HepG2 (cell line): ENCODE measurements around the gene CLDN9. TPM values are rescaled to one million over a fixed set of nuclear protein-coding genes. Genes with fewer than 3 reads are reported as not detected.

Experiments
- ATF7-NPFF ChIP-seq: sonication (generic); formaldehyde crosslinking; IDR thresholded peaks from 2 replicates; pipeline ENCODE4 v1.8.1; 2023; ENCODE audit warnings: mild to moderate bottlenecking, low read depth, missing genetic modification reagents, moderate library complexity
- CERS6 ChIP-seq: sonication (generic); formaldehyde crosslinking; IDR thresholded peaks from 2 replicates; pipeline ENCODE4 v1.5.0; 2020; ENCODE audit warnings: missing genetic modification reagents
- FOXO4 ChIP-seq: sonication (generic); formaldehyde crosslinking; conservative IDR thresholded peaks from 2 replicates; pipeline ENCODE4 v1.8.1; 2023; ENCODE audit warnings: missing genetic modification reagents
- KDM5A ChIP-seq: fragments of 200-600 bp; sonication (generic); IDR thresholded peaks from 2 replicates; pipeline ENCODE4 v1.7.0; 2018; ENCODE audit warnings: antibody characterized with exemption, mild to moderate bottlenecking, low read length, borderline replicate concordance
- NFKB2 ChIP-seq: sonication (generic); formaldehyde crosslinking; IDR thresholded peaks from 2 replicates; pipeline ENCODE4 v1.4.0; 2020; ENCODE audit warnings: missing genetic modification reagents, borderline replicate concordance
- STAG1 ChIP-seq: sonication (generic); formaldehyde crosslinking; IDR thresholded peaks from 2 replicates; pipeline ENCODE4 v1.4.0; 2020; ENCODE audit warnings: missing genetic modification reagents
- ZNF142 ChIP-seq: sonication (generic); formaldehyde crosslinking; IDR thresholded peaks from 2 replicates; pipeline ENCODE4 v1.4.0; 2020; ENCODE audit warnings: missing genetic modification reagents
- ZNF335 ChIP-seq: sonication (generic); formaldehyde crosslinking; IDR thresholded peaks from 2 replicates; pipeline ENCODE4 v1.4.0; 2020; ENCODE audit warnings: missing genetic modification reagents
- ZNF784 ChIP-seq: sonication (generic); formaldehyde crosslinking; IDR thresholded peaks from 2 replicates; pipeline ENCODE4 v1.5.1; 2020; ENCODE audit warnings: missing genetic modification reagents, mild to moderate bottlenecking, borderline replicate concordance
- polyA plus RNA-seq, 8 experiments: library from polyadenylated mRNA; depleted of rRNA in 3 of 8; stranded (reverse) in 7 of 8; unstranded in 1 of 8; fragments of >200 nt; fragmentation: Illumina TruSeq in 4 of 8; extraction: Trizol in 4 of 8; gene quantifications; 2 replicates each; pipeline versions ENCODE4 v1.2.1 to v1.2.3, GENCODE V29; 2011 to 2016; ENCODE audit warnings: low read depth in 4 of 8, missing spikeins in 1 of 8, mixed read lengths in 1 of 8; ENCODE audit not compliant: insufficient read depth in 1 of 8
- total RNA-seq, 5 experiments: library from RNA; depleted of rRNA; stranded (reverse); fragments of >200 nt; fragmentation: Illumina TruSeq; extraction: Trizol; gene quantifications; 2 replicates each; pipeline ENCODE4 v1.2.3, GENCODE V29; 2016; ENCODE audit warnings: low read depth in 1 of 5
- TF ChIP-seq, protein P1 (sequence below): sonication (generic); formaldehyde crosslinking; IDR thresholded peaks from 2 replicates; pipeline ENCODE4 v1.5.0; 2020; ENCODE audit warnings: mild to moderate bottlenecking, missing genetic modification reagents, borderline replicate concordance

The CLDN9 gene
- total and polyA plus RNA-seq, 2 of the 13 experiments (the other 11 are each of a cell fraction or from before 2014, with no cell fraction given): 0.15 to 0.26 TPM

DNA sequence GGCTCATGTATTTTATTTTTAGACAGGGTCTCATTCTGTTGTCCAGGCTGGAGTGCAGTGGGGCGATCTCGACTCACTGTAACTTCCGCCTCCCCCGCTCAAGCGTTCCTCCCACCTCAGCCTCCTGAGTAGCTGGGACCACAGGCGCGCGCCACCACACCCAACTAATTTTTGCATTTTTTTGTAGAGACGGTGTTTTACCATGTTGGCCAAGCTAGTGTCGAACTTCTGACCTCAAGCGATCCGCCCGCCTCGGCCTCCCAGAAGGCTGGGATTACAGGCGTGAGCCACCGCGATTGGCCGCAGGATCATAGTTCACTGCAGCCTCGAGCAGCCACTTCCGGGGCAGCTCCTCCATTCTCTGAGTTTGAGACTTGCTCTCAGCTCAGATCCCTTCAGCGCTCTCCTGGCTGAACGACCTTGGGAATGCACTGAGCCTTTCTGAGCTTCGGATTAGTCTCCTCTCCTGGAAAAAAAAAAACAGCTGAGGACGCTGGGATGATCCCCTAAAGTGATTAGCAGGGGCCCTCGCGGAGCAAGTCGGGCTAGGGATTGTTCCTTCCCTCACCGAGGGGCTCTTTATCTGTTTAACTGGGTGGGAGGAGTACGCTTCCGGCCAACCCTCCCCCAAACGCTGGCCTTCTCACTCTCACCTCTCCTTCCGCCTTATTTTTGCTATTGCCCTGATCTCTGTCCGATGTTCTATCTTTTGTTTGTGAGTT is 31.4 kb upstream of the CLDN9 start (continued):
- TF ChIP-seq FOXO4 (no peak), STAG1 (CRISPR knock-in tag) (no peak), ZNF142 (CRISPR knock-in tag) (no peak), NFKB2 (CRISPR knock-in tag) (no peak), ZNF335 (CRISPR knock-in tag) (no peak), ZNF784 (CRISPR knock-in tag) (no peak; the same call in 1 of the 2 replicates), CERS6 (CRISPR knock-in tag) (no peak), KDM5A (no peak), ATF7-NPFF (CRISPR knock-in tag) (no peak)
- TF ChIP-seq, protein P1, sequence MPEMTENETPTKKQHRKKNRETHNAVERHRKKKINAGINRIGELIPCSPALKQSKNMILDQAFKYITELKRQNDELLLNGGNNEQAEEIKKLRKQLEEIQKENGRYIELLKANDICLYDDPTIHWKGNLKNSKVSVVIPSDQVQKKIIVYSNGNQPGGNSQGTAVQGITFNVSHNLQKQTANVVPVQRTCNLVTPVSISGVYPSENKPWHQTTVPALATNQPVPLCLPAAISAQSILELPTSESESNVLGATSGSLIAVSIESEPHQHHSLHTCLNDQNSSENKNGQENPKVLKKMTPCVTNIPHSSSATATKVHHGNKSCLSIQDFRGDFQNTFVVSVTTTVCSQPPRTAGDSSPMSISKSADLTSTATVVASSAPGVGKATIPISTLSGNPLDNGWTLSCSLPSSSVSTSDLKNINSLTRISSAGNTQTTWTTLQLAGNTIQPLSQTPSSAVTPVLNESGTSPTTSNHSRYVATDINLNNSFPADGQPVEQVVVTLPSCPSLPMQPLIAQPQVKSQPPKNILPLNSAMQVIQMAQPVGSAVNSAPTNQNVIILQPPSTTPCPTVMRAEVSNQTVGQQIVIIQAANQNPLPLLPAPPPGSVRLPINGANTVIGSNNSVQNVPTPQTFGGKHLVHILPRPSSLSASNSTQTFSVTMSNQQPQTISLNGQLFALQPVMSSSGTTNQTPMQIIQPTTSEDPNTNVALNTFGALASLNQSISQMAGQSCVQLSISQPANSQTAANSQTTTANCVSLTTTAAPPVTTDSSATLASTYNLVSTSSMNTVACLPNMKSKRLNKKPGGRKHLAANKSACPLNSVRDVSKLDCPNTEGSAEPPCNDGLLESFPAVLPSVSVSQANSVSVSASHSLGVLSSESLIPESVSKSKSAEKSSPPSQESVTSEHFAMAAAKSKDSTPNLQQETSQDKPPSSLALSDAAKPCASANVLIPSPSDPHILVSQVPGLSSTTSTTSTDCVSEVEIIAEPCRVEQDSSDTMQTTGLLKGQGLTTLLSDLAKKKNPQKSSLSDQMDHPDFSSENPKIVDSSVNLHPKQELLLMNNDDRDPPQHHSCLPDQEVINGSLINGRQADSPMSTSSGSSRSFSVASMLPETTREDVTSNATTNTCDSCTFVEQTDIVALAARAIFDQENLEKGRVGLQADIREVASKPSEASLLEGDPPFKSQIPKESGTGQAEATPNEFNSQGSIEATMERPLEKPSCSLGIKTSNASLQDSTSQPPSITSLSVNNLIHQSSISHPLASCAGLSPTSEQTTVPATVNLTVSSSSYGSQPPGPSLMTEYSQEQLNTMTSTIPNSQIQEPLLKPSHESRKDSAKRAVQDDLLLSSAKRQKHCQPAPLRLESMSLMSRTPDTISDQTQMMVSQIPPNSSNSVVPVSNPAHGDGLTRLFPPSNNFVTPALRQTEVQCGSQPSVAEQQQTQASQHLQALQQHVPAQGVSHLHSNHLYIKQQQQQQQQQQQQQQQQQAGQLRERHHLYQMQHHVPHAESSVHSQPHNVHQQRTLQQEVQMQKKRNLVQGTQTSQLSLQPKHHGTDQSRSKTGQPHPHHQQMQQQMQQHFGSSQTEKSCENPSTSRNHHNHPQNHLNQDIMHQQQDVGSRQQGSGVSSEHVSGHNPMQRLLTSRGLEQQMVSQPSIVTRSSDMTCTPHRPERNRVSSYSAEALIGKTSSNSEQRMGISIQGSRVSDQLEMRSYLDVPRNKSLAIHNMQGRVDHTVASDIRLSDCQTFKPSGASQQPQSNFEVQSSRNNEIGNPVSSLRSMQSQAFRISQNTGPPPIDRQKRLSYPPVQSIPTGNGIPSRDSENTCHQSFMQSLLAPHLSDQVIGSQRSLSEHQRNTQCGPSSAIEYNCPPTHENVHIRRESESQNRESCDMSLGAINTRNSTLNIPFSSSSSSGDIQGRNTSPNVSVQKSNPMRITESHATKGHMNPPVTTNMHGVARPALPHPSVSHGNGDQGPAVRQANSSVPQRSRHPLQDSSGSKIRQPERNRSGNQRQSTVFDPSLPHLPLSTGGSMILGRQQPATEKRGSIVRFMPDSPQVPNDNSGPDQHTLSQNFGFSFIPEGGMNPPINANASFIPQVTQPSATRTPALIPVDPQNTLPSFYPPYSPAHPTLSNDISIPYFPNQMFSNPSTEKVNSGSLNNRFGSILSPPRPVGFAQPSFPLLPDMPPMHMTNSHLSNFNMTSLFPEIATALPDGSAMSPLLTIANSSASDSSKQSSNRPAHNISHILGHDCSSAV (CRISPR knock-in tag): no peak
